ENCODE data around the gene PUSL1. TPM values are rescaled to one million over a fixed set of nuclear protein-coding genes. Genes with fewer than 3 reads are reported as not detected.

PUSL1 gene
- total RNA-seq, 1 experiment from 2014 or later = 132 TPM

DNA sequence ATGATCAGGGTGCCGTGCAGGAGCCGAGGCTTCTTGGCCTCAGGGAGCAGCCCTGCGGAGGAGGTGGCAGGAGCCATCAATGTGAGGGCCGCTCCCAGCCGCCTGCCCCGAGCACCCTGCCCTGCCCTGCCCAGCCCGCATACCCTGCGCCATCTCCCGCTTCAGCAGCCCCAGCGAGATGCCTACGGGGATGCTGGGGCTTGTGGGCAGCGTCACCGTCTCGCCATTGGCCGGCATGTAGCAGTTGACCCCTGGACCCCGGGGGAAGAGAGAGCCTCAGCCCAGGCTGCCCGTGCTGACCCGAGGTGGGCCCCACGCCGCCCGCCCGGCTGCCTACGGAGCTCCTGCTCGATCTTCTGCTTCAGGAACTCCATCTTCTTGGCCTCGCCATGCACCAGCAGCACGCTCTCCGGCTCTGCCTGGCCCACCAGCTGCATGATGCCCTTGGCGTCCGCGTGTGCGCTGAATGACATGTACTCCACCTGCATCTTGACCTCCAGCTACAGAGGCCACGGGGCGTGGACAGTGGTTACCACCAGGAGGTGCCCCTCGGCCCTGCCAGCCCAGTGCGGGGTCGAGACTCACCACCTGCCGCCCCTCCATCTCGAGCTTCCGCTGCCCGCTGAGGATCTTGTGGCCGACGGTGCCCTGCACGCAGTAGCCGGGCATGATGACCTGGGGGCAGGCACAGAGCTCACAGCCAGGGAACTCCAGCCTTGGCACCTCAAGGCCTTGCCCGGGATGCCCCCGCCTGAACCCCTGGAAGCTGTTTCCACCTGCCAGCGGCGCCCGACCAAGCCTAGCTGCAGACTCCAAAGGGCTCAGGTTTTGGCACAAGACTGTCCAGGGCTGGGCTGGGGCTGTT, 4.3 kb downstream of the PUSL1 start:
- Histone ChIP-seq H3K27ac (ENCODE audit: low read length) (no peak overlapping the region), H3K4me2 (ENCODE audit: low read length) (no peak overlapping the region), H4K20me1 (ENCODE audit: low read length) (peaks cover 7% of the 10 kb centered on the region; the same call in 1 of the 2 replicates), H3K4me1 (ENCODE audit: insufficient read depth, low read length) (peaks cover 17% of the 10 kb centered on the region), H3K4me3 (ENCODE audit: low read length) (no peak overlapping the region), H3K27me3 (ENCODE audit: low read length) (no peaks in the 10 kb centered on the region), H3K9me2 (replicated peaks; ENCODE audit: low read length) (no peaks in the 10 kb centered on the region), H3K9ac (ENCODE audit: low read length) (no peak overlapping the region), H3K9me3 (ENCODE audit: low read length) (no peaks in the 10 kb centered on the region), H3K36me3 (ENCODE audit: low read depth, low read length) (peaks cover 37% of the 10 kb centered on the region), H2AFZ (ENCODE audit: low read length) (no peak overlapping the region), H3F3A (ENCODE audit: low read length, unreplicated experiment) (no peaks in the 10 kb centered on the region), H3K79me2 (ENCODE audit: low read length) (peaks cover 60% of the 10 kb centered on the region)
- no TSS peak for BruUV-seq (replicated peaks)
- ChIA-PET CTCF (no interaction called here), POLR2A (ENCODE audit: unreplicated experiment) (no interaction called here)
- intact Hi-C loops (cut with micrococcal nuclease) = no loop called here
- TF ChIP-seq, protein P1, sequence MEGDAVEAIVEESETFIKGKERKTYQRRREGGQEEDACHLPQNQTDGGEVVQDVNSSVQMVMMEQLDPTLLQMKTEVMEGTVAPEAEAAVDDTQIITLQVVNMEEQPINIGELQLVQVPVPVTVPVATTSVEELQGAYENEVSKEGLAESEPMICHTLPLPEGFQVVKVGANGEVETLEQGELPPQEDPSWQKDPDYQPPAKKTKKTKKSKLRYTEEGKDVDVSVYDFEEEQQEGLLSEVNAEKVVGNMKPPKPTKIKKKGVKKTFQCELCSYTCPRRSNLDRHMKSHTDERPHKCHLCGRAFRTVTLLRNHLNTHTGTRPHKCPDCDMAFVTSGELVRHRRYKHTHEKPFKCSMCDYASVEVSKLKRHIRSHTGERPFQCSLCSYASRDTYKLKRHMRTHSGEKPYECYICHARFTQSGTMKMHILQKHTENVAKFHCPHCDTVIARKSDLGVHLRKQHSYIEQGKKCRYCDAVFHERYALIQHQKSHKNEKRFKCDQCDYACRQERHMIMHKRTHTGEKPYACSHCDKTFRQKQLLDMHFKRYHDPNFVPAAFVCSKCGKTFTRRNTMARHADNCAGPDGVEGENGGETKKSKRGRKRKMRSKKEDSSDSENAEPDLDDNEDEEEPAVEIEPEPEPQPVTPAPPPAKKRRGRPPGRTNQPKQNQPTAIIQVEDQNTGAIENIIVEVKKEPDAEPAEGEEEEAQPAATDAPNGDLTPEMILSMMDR (conservative IDR thresholded peaks at IDR 0.05; ENCODE audit: low read depth, low read length) = no peak
- no peak for TF ChIP-seq EZH2 (IDR thresholded peaks at IDR 0.05; ENCODE audit: low read length, unreplicated experiment)
- no peak for TF ChIP-seq EZH2phosphoT487 (IDR thresholded peaks at IDR 0.05; ENCODE audit: borderline replicate concordance, low read length)
- DNase-seq (no peak), ATAC-seq (no peak)

DNA sequence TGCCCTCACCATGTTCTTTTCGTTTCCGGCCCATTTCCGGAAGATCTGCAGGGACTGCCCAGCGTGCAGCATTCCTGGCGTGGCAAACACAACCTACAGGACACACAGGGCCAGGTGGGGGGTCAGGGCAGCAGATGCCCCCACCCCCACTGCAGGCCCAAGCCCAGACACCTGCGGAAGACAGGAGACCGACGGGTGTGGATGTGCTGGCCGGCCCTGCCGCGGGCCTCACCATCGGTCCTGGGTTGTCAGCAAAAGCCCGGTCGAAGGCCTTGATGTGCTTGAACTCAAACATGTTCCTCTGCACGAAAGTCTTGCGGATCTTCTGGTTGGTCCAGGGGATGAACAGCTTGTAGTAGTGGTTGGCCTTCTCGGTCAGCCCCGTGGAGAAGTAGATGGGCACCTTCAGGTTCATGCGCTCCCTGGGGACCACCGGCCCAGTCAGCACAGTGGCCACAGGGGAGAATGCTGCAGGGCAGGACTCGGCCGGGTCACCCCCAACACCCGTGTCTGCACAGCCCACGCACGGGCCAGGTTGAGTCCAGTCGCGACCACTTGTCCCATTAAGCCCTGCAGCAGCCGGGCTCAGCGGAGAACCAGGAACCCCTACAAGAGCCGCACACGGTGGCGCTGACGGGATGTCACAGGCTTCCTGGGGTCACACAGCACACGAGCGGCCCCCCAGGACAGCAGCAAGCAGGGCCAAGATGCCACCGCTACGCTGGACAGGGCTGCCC, 5.3 kb downstream of the PUSL1 start:
- Histone ChIP-seq H3K4me3 (ENCODE audit: low read length) (no peak overlapping the region), H2AFZ (ENCODE audit: low read length) (no peak overlapping the region), H3F3A (ENCODE audit: low read length, unreplicated experiment) (peaks cover 3% of the 10 kb centered on the region), H3K4me2 (ENCODE audit: low read length) (no peak overlapping the region), H4K20me1 (ENCODE audit: low read length) (peaks cover 7% of the 10 kb centered on the region; the same call in 1 of the 2 replicates), H3K27me3 (ENCODE audit: low read length) (no peaks in the 10 kb centered on the region), H3K36me3 (ENCODE audit: low read depth, low read length) (peaks cover 38% of the 10 kb centered on the region), H3K79me2 (ENCODE audit: low read length) (peaks cover 60% of the 10 kb centered on the region), H3K9ac (ENCODE audit: low read length) (no peak overlapping the region), H3K4me1 (ENCODE audit: insufficient read depth, low read length) (peaks cover 25% of the 10 kb centered on the region), H3K9me2 (replicated peaks; ENCODE audit: low read length) (no peaks in the 10 kb centered on the region), H3K9me3 (ENCODE audit: low read length) (no peaks in the 10 kb centered on the region), H3K27ac (ENCODE audit: low read length) (no peak overlapping the region)
- POLR2A ChIA-PET (ENCODE audit: unreplicated experiment) = no interaction called here
- DNase-seq (no peak), ATAC-seq (no peak)
- intact Hi-C loops (cut with micrococcal nuclease) = no loop called here
- CTCF ChIA-PET = no interaction called here
- no TSS peak for BruUV-seq (replicated peaks)
- no peak for TF ChIP-seq EZH2 (IDR thresholded peaks at IDR 0.05; ENCODE audit: low read length, unreplicated experiment)
- TF ChIP-seq, protein P1 (conservative IDR thresholded peaks at IDR 0.05; ENCODE audit: low read depth, low read length) = no peak
- TF ChIP-seq EZH2phosphoT487 (IDR thresholded peaks at IDR 0.05; ENCODE audit: borderline replicate concordance, low read length) = no peak

Data from PC-3 (cell line).